ENCODE data around the gene MYADML2.

The MYADML2 gene

DNA sequence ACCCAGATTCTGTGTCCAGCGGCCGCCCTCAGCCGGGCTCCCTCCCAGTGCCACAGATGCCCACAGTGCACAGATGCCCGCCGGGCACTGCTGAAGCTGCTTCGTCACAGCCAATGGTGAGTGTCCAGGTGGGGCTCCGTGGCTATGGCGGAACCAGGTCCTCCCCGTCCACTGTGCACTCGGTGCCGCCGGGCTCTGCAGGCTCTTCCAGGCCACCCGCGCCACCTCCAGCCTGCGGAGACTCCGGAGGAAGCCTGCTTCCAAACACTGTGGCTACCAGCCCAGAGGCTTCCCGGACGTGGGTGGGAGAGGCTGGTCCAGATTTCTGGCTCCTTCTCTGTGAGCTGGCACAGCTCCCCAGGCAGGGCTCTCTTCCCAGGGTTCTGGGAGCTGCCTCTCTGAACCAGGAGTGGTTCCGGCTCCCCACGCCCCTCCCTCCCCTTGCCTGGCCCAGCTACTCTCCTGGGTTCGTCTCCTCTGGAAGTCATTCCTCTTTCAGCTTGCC, 7.1 kb downstream of the MYADML2 start:
- no peaks in the 10 kb centered on the region for H3K27me3 ChIP-seq (ENCODE audit: low read depth, low read length)
- H3K27ac ChIP-seq (ENCODE audit: low read length): no peak overlapping the region
- peaks cover 0 to 17% of the 10 kb centered on the region in 2 donors for H3K4me1 ChIP-seq (ENCODE audit: control insufficient read depth in 1 of 2, insufficient read depth in 2 of 2, low read length in 2 of 2)
- no peaks in the 10 kb centered on the region for H3K9me3 ChIP-seq (ENCODE audit: control insufficient read depth in 1 of 2, low read length in 2 of 2)
- no peak overlapping the region for H3K4me3 ChIP-seq (ENCODE audit: low read depth in 1 of 2, low read length in 2 of 2)
- no peaks in the 10 kb centered on the region for H3K36me3 ChIP-seq (ENCODE audit: control insufficient read depth in 1 of 2, insufficient read depth in 2 of 2, low read length in 2 of 2)

DNA sequence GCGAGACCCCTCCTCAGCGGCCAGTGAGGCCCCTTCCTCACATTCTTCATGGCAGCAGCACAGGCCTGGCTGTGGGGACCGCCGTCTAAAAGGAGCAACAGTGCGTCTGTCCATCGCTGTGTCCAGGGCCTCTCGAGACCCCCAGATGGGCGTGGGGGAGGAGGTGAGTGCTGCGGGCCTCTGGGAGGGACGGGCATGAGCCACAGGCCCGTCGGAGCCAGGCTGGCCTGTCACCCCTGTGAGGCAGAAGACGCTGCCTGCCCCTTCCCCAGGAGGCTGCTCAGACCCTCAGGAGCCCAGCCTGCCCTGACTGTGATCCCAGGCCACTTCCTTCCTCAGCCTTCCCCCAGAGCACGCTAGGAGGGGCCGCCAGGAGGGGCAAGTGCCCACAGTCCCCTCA, 7.8 kb downstream of the MYADML2 start:
- Histone ChIP-seq H3K4me3 (ENCODE audit: low read depth in 1 of 2, low read length in 2 of 2) (no peak overlapping the region), H3K4me1 (ENCODE audit: control insufficient read depth in 1 of 2, insufficient read depth in 2 of 2, low read length in 2 of 2) (peaks cover 0 to 17% of the 10 kb centered on the region in 2 donors), H3K9me3 (ENCODE audit: control insufficient read depth in 1 of 2, low read length in 2 of 2) (no peaks in the 10 kb centered on the region), H3K36me3 (ENCODE audit: control insufficient read depth in 1 of 2, insufficient read depth in 2 of 2, low read length in 2 of 2) (no peaks in the 10 kb centered on the region), H3K27me3 (ENCODE audit: low read depth, low read length) (no peaks in the 10 kb centered on the region), H3K27ac (ENCODE audit: low read length) (no peak overlapping the region)

DNA sequence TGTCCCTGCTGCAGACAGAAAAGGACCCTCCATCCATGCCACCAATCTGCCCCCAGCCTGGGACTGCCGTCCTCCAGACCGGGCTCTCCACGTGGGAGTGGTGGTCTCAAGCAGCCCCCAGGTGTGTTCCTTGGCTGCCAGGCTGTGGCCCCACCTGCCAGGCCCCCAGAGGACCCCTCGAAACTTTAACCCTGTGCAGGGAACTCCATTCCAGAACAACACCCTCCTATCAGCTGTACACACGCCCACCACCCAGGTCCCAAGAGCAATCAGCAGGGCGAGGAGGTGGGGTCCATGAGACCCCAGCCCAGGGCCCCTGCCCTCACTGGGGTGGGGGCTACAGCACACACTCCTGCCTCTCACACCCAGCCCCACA, 11.3 kb downstream of the MYADML2 start:
- no peaks in the 10 kb centered on the region for H3K27me3 ChIP-seq (ENCODE audit: low read depth, low read length)
- no peaks in the 10 kb centered on the region for H3K36me3 ChIP-seq (ENCODE audit: control insufficient read depth in 1 of 2, insufficient read depth in 2 of 2, low read length in 2 of 2)
- H3K9me3 ChIP-seq (ENCODE audit: control insufficient read depth in 1 of 2, low read length in 2 of 2): no peaks in the 10 kb centered on the region
- no peak overlapping the region for H3K4me3 ChIP-seq (ENCODE audit: low read depth in 1 of 2, low read length in 2 of 2)
- peaks cover 0 to 13% of the 10 kb centered on the region in 2 donors for H3K4me1 ChIP-seq (ENCODE audit: control insufficient read depth in 1 of 2, insufficient read depth in 2 of 2, low read length in 2 of 2)
- no peak overlapping the region for H3K27ac ChIP-seq (ENCODE audit: low read length)

DNA sequence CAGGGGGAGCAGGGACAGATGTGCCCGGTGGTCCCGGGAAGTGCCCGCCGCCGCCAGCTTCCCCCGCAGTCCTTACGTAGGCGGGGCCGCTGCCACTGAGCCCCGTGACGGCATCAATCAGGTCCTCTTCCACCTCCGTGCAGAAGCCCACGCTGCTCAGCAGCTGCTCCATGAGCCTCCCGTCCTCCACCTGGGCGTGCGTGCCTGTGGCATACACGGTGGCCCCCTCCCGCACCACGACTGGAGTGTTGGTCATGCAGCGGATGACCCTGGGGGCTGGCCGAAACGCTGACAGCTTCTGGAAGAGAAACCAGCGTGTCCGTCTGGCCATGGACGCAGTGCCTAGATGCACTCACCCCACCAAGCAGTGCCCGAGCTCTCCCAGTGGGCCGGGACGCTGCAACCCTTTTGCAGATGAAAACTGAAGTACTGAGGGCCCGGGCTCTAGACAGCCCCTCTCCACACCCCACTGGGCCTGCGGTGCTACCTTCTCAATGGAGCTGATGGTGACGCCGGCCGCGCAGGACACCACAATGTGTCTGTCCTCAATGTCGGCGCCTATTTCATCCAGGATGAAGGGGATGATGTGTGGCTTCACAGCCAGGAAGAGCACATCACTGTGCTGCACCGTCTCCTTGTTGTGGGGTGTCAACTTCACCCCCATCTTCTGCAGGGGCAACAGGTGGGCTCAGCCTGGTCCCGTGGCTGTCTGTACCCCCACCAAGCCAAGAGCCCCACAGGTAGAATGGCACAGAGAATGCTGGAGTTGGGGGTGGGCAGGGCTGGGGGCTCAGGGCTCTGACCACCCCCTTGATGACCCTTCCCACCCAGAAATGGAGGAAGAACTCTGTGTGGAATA, 12.0 kb downstream of the MYADML2 start:
- Histone ChIP-seq H3K36me3 (ENCODE audit: control insufficient read depth in 1 of 2, insufficient read depth in 2 of 2, low read length in 2 of 2) (no peaks in the 10 kb centered on the region), H3K27me3 (ENCODE audit: low read depth, low read length) (no peaks in the 10 kb centered on the region), H3K27ac (ENCODE audit: low read length) (no peak overlapping the region), H3K4me1 (ENCODE audit: control insufficient read depth in 1 of 2, insufficient read depth in 2 of 2, low read length in 2 of 2) (peaks cover 0 to 6% of the 10 kb centered on the region in 2 donors), H3K9me3 (ENCODE audit: control insufficient read depth in 1 of 2, low read length in 2 of 2) (no peaks in the 10 kb centered on the region), H3K4me3 (ENCODE audit: low read depth in 1 of 2, low read length in 2 of 2) (no peak overlapping the region)

DNA sequence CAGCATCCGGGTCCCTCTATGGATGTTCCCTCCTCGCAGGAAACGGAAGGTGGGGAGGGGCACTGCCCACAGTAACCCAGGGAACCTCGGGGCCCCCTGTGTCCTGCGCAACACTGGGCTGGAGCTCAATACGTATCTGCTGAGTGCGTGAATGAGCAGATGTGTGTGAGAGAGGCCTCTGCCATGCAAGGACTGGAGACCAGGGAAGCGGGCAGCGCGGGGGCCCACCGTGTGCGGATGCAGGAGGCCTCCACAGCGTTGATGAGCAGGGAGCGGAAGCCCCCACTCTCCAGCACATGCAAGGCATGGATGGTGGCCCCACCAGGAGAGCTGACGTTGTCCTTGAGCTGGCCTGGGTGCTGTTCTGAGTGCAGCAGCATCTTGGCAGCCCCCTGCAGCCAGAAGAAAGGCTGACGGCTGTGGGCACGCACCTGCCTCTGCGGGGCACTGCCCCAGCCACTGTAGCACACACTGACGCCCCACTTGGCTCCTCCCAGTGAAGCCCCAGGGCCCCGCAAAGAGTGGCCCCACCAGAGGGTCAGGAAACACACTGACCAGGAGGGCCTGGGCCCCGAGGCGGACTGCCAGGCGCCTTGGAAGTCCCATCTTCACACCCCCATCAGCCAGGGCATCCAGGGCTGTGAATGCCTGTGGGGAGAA, 12.8 kb downstream of the MYADML2 start:
- Histone ChIP-seq H3K9me3 (ENCODE audit: control insufficient read depth in 1 of 2, low read length in 2 of 2) (no peaks in the 10 kb centered on the region), H3K27ac (ENCODE audit: low read length) (no peak overlapping the region), H3K4me3 (ENCODE audit: low read depth in 1 of 2, low read length in 2 of 2) (no peak overlapping the region), H3K36me3 (ENCODE audit: control insufficient read depth in 1 of 2, insufficient read depth in 2 of 2, low read length in 2 of 2) (no peaks in the 10 kb centered on the region), H3K27me3 (ENCODE audit: low read depth, low read length) (no peaks in the 10 kb centered on the region), H3K4me1 (ENCODE audit: control insufficient read depth in 1 of 2, insufficient read depth in 2 of 2, low read length in 2 of 2) (peaks cover 0 to 5% of the 10 kb centered on the region in 2 donors)

DNA sequence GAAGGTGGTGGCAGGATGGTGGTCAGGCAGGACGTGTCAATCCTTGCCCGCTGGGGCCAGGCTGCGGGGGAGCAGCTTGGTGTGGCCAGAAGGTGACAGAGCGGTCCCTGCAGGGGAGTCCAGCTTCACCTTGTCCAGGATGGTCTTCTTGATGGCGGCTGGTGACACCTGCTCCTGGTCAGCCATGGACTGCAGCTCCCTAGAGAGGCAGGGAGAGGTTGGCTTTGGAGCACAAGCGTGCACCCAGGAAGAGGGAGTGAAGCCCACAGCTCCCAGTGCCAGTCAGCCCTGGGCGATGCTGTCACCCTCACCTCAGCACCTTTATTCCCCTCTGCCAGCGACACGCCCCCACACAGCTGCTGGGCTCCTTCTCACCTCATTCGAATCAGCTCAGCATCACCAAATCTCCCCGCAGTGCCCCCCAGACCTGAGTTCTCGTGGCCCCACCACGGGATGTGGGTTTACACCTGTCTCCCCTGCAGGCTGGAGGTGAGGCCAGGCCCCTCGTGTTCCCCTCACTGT, 13.8 kb downstream of the MYADML2 start:
- no peaks in the 10 kb centered on the region for H3K36me3 ChIP-seq (ENCODE audit: control insufficient read depth in 1 of 2, insufficient read depth in 2 of 2, low read length in 2 of 2)
- H3K27ac ChIP-seq (ENCODE audit: low read length): no peak overlapping the region
- no peaks in the 10 kb centered on the region for H3K27me3 ChIP-seq (ENCODE audit: low read depth, low read length)
- peaks cover 0 to 13% of the 10 kb centered on the region in 2 donors for H3K4me1 ChIP-seq (ENCODE audit: control insufficient read depth in 1 of 2, insufficient read depth in 2 of 2, low read length in 2 of 2)
- no peak overlapping the region for H3K4me3 ChIP-seq (ENCODE audit: low read depth in 1 of 2, low read length in 2 of 2)
- no peaks in the 10 kb centered on the region for H3K9me3 ChIP-seq (ENCODE audit: control insufficient read depth in 1 of 2, low read length in 2 of 2)

DNA sequence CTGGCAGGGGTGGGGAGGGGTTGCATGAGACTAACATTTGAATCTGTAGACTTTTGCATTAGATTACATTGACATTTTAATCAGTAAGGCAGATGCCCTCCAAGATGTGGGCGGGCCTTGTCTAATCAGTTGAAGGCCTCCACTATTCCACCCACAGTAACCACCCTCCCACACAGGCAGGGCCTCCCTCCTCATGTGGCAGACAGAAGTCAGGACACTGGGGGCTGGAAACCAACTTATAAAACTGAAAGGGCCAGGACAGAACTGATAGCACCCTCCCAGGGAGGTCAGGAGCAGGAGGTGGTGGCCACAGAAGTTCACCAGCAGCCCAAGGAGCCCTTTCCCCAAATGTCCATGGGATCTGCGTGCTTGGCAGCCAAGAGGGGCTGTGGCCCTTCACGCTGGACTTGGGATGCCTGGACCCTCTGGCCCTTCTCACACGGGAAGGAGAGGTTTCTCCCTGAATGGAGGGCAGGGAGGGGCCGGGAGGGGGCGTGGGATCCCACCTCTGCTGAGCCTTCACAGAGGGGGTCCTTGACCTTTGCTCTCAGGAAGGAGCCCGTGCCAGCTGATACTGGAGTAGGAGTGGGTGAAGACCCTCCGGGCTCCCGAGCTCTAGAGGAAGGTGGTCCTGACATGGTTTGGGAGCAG, 14.6 kb downstream of the MYADML2 start:
- Histone ChIP-seq H3K36me3 (ENCODE audit: control insufficient read depth in 1 of 2, insufficient read depth in 2 of 2, low read length in 2 of 2) (no peaks in the 10 kb centered on the region), H3K4me1 (ENCODE audit: control insufficient read depth in 1 of 2, insufficient read depth in 2 of 2, low read length in 2 of 2) (peaks cover 0 to 17% of the 10 kb centered on the region in 2 donors), H3K27me3 (ENCODE audit: low read depth, low read length) (no peaks in the 10 kb centered on the region), H3K9me3 (ENCODE audit: control insufficient read depth in 1 of 2, low read length in 2 of 2) (no peaks in the 10 kb centered on the region), H3K27ac (ENCODE audit: low read length) (no peak overlapping the region), H3K4me3 (ENCODE audit: low read depth in 1 of 2, low read length in 2 of 2) (no peak overlapping the region)

DNA sequence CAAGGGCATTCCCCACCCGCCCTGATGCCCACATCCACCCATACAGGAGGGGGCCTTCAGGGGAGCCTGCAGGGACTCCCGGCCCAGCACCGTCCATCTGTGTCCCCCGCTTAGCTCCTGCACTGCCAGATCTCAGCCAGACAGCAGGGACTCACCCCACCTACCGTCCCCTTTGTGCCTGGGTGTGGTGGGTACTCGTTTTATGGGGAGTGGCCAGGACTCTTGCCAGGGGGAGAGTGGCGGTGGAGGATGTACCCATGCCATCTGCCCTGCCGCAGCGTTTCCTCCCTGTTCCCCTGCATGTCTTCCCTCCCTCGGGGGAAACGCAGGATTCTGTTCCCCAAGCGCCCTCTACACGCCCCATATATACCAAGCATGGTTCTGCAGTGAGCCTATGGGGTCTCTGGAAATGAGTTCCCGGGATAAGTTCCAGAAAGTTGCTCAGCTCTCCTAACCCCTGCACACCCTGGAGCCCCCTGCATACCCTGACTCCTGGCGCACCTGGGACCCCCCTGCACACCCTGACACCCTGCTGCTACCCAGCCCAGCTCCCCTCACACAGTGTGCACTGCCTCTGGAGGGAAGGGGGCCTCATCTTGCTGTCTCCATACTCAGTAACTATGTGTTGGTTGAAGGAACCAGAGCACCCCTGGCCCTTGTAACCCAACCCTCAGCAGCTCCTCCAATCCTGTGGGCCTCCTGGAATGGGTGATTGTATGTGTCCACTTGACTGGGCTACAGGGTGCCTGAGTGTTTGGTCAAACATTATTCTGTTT, 15.3 kb downstream of the MYADML2 start:
- Histone ChIP-seq H3K4me1 (ENCODE audit: control insufficient read depth in 1 of 2, insufficient read depth in 2 of 2, low read length in 2 of 2) (peaks cover 0 to 15% of the 10 kb centered on the region in 2 donors), H3K4me3 (ENCODE audit: low read depth in 1 of 2, low read length in 2 of 2) (no peak overlapping the region), H3K36me3 (ENCODE audit: control insufficient read depth in 1 of 2, insufficient read depth in 2 of 2, low read length in 2 of 2) (peaks cover 0 to 4% of the 10 kb centered on the region in 2 donors), H3K9me3 (ENCODE audit: control insufficient read depth in 1 of 2, low read length in 2 of 2) (no peaks in the 10 kb centered on the region), H3K27me3 (ENCODE audit: low read depth, low read length) (no peaks in the 10 kb centered on the region), H3K27ac (ENCODE audit: low read length) (no peak overlapping the region)

DNA sequence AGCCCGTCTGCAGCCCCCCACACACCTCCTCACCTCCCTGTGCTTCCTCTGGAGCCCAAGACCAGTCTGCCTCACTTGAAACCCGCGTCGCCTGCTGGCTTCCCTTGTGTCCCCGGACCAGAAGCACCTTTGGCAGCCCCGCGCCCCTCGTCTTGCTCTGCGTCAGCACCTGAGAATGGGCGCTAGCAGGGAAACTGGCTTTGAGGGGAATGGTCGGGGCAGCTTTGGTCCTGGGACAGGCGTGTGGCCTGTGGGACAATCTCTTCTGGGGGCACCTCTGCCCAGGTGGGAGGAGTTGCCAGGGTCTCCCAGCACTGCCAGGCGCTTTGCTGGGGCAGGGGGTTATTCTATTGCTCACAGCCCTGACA, 15.9 kb downstream of the MYADML2 start:
- Histone ChIP-seq H3K36me3 (ENCODE audit: control insufficient read depth in 1 of 2, insufficient read depth in 2 of 2, low read length in 2 of 2) (peaks cover 0 to 10% of the 10 kb centered on the region in 2 donors), H3K4me3 (ENCODE audit: low read depth in 1 of 2, low read length in 2 of 2) (no peak overlapping the region), H3K27ac (ENCODE audit: low read length) (no peak overlapping the region), H3K9me3 (ENCODE audit: control insufficient read depth in 1 of 2, low read length in 2 of 2) (no peaks in the 10 kb centered on the region), H3K27me3 (ENCODE audit: low read depth, low read length) (no peaks in the 10 kb centered on the region), H3K4me1 (ENCODE audit: control insufficient read depth in 1 of 2, insufficient read depth in 2 of 2, low read length in 2 of 2) (peaks cover 0 to 14% of the 10 kb centered on the region in 2 donors)

DNA sequence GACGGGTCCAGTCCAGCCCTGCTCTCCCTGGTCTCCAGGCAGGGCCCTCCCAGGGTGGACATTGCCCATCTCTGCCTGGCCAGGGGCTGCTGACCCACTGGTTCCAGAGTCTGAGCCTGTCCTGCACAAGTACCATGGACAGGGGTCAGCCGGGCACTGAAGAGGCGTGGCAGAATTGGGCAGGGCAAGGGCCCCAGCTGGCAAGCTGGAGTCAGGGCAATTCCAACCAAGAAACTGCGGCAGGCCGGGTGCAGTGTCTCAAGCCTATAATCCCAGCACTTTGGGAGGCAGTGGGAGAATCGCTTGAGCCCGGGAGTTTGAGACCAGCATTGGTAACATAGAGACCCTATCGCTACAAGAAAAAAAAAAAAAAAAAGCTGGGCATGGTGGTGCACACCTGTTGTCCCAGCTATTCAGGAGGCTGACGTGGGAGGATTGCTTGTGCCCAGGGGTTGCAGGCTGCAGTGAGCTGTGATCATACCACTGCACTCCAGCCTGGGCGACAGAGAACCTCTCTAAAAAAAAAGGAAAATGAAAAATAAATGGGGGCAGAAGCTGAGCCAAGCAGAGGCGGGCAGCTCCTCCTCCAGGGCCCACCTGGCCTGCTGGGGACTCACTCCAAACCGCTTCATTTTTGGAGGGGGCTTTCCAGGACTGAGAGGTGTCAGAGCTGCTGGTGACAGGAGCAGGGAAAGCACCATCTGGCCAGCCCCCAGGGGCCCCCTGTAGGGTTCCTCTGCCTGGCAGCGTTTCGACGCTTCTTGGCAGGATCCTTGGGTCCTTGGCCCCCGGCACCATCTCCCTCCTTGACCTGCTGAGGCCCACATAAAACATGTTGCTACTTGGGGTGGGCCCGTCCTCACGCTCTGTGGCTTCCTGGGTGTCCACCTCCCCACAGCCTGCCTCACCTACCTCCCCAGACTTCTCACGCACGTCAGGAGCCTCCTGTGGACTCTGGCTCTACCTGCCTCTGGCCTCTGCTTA, 16.6 kb downstream of the MYADML2 start:
- no peaks in the 10 kb centered on the region for H3K27me3 ChIP-seq (ENCODE audit: low read depth, low read length)
- H3K9me3 ChIP-seq (ENCODE audit: control insufficient read depth in 1 of 2, low read length in 2 of 2): no peaks in the 10 kb centered on the region
- peaks cover 0 to 21% of the 10 kb centered on the region in 2 donors for H3K4me1 ChIP-seq (ENCODE audit: control insufficient read depth in 1 of 2, insufficient read depth in 2 of 2, low read length in 2 of 2)
- H3K36me3 ChIP-seq (ENCODE audit: control insufficient read depth in 1 of 2, insufficient read depth in 2 of 2, low read length in 2 of 2): peaks cover 0 to 13% of the 10 kb centered on the region in 2 donors
- no peak overlapping the region for H3K27ac ChIP-seq (ENCODE audit: low read length)
- H3K4me3 ChIP-seq (ENCODE audit: low read depth in 1 of 2, low read length in 2 of 2): no peak overlapping the region

Data from muscle layer of duodenum (tissue), 2 donors.